HUES48 (cell line): ENCODE results near the gene CAVIN4.

Experiments used
- H3K27ac ChIP-seq: one replicate; pipeline ENCODE4 v1.7.0; 2013; ENCODE audit warnings: low read depth, low read length, inconsistent platforms
- H3K27me3 ChIP-seq: 2 replicates; pipeline ENCODE4 v1.6.1; 2013; ENCODE audit warnings: mild to moderate bottlenecking, low read length; ENCODE audit not compliant: control insufficient read depth, insufficient read depth
- H3K36me3 ChIP-seq: 2 replicates; pipeline ENCODE4 v1.6.1; 2013; ENCODE audit warnings: low read length; ENCODE audit not compliant: control insufficient read depth, insufficient read depth
- H3K4me1 ChIP-seq: 2 replicates; pipeline ENCODE4 v1.6.1; 2013; ENCODE audit warnings: mild to moderate bottlenecking, low read length; ENCODE audit not compliant: control insufficient read depth, insufficient read depth
- H3K4me3 ChIP-seq: 2 replicates; pipeline ENCODE4 v1.5.1; 2013; ENCODE audit warnings: mild to moderate bottlenecking, low read depth, low read length
- H3K9ac ChIP-seq: 2 replicates; pipeline ENCODE4 v1.6.1; 2013; ENCODE audit warnings: mild to moderate bottlenecking, low read depth, low read length, moderate library complexity
- H3K9me3 ChIP-seq: 2 replicates; pipeline ENCODE4 v1.6.1; 2013; ENCODE audit warnings: low read length; ENCODE audit not compliant: control insufficient read depth, insufficient read depth

CAVIN4 gene

DNA sequence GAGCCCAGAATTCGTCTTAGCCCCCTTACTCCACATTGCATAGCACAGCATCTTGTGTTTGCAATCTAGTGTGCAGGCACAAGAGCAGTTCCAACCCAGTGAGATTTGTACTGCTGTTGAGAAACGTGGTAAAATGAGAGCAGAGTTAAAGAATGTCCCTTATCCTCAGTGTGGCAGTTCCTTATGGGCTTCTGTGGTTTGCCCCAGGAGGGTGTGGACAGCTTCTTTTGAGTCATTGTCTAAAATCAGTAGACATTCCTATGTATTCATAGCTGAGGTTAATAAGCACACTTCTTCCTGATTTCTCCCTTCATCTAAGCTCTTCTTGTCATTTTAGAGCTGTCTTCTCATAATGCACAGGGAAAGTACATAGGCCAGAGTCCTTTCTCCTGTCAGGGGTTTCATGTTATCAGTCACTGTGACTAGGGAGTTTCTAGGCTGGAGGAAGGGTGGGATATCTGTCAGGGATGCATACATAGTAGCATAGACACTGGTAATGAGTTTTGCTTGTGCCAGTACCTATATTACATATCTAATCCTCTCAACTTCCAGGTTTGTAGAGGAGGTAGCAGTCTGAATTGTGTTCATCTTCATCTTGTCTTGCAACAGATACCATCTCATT, 2.0 kb upstream of the CAVIN4 start:
- H3K27me3 ChIP-seq = no peaks in the 10 kb centered on the region
- no peak overlapping the region for H3K9ac ChIP-seq
- no peak overlapping the region for H3K4me3 ChIP-seq
- H3K9me3 ChIP-seq = no peaks in the 10 kb centered on the region
- H3K27ac ChIP-seq = no peak overlapping the region
- peaks cover 95% of the 10 kb centered on the region for H3K36me3 ChIP-seq
- H3K4me1 ChIP-seq = no peaks in the 10 kb centered on the region

- Histone ChIP-seq H3K9ac (no peak overlapping the region), H3K4me3 (no peak overlapping the region), H3K4me1 (no peaks in the 10 kb centered on the region), H3K27me3 (no peaks in the 10 kb centered on the region), H3K27ac (no peak overlapping the region), H3K36me3 (peaks cover 88% of the 10 kb centered on the region), H3K9me3 (no peaks in the 10 kb centered on the region)
These were observed 731 bp downstream of the CAVIN4 start for GRCh38 chr9:100578610-100579009.

- Histone ChIP-seq H3K27me3 (no peaks in the 10 kb centered on the region), H3K4me1 (no peaks in the 10 kb centered on the region), H3K27ac (no peak overlapping the region), H3K9me3 (no peaks in the 10 kb centered on the region), H3K4me3 (no peak overlapping the region), H3K36me3 (peaks cover 87% of the 10 kb centered on the region), H3K9ac (no peak overlapping the region)
These were observed 1.8 kb downstream of the CAVIN4 start for GRCh38 chr9:100579665-100580064.

DNA sequence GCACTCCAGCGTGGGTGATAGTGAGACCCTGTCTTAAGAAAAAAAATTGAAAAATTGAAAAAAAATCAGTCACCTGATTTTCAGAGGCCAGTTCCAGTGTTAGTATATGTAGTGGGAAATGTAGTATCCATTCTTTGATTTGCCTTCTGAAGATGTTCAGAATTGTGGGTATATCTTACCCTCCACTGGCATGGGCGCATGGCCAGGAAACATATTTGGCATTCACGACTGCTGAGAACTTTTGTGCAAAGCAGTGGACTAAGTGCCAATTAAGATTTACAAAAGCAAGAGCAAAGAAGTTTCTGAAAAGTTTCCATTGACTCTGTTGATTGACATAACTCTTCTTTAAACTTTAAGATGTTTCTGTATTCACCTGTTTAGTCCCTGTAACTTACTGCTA, 2.4 kb downstream of the CAVIN4 start:
- Histone ChIP-seq H3K4me3 (no peak overlapping the region), H3K9ac (no peak overlapping the region), H3K36me3 (peaks cover 87% of the 10 kb centered on the region), H3K27me3 (no peaks in the 10 kb centered on the region), H3K9me3 (no peaks in the 10 kb centered on the region), H3K4me1 (no peaks in the 10 kb centered on the region), H3K27ac (no peak overlapping the region)

DNA sequence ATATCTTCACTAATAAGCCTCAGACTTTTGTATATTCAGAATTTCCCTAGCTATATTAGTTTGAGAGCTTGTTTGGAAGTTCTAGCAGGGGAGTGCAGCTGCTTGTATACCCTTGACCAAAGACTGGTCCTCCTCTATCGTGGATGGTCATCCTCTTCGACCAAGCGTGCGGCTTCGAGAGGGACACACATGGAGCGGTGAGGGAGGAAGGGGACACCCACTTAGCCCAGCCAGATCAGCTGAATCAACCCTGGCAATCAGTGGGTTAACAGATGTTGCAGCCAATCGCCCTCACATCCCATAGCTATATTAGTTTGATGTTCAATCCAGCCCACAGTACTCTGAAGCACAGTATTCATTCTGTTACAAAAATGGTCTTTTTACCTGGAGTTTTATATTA, 3.2 kb downstream of the CAVIN4 start:
- peaks cover 87% of the 10 kb centered on the region for H3K36me3 ChIP-seq
- H3K4me3 ChIP-seq = no peak overlapping the region
- no peak overlapping the region for H3K9ac ChIP-seq
- H3K4me1 ChIP-seq = no peaks in the 10 kb centered on the region
- no peak overlapping the region for H3K27ac ChIP-seq
- H3K27me3 ChIP-seq = no peaks in the 10 kb centered on the region
- H3K9me3 ChIP-seq = no peaks in the 10 kb centered on the region

- Histone ChIP-seq H3K4me1 (no peaks in the 10 kb centered on the region), H3K36me3 (peaks cover 87% of the 10 kb centered on the region), H3K27me3 (no peaks in the 10 kb centered on the region), H3K27ac (no peak overlapping the region), H3K9ac (no peak overlapping the region), H3K9me3 (no peaks in the 10 kb centered on the region), H3K4me3 (no peak overlapping the region)
These were observed 3.8 kb downstream of the CAVIN4 start for GRCh38 chr9:100581661-100582060.

DNA sequence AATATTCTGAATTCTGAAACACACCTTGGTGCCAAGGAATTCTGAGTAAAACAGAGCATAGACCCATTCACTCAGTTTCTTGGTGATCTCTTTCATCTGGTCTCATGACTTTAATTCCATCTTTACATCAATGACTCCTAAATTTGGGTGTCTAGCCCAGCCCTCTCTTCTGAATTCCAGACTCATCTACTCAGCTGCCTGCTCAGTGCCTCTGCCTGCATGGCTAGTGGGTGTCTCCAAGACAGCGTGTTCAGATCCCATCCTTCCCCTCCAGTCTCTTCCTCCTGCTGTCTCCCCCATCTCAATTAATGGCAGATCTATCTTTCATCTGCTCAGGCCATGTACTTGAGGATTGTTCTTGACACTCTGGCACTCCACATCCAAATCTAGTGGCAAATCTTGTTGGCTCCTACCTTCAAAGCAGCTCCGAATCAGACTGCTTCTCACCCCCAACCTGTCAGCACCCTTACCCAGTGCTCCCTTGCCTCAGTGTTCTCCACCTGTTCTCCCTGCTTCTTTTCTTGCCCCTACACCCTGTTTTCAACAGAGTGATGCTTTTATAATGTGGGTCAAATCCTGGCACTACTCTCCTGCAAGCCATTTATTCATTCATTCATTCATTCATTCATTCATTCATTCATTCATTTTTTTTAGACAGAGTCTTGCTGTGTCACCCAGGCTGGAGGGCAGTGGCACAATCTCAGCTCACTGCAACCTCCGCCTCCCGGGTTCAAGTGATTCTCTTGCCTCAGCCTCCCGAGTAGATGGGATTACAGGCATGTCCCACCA, 5.3 kb downstream of the CAVIN4 start:
- no peak overlapping the region for H3K9ac ChIP-seq
- no peaks in the 10 kb centered on the region for H3K27me3 ChIP-seq
- H3K27ac ChIP-seq = no peak overlapping the region
- no peaks in the 10 kb centered on the region for H3K9me3 ChIP-seq
- peaks cover 86% of the 10 kb centered on the region for H3K36me3 ChIP-seq
- no peak overlapping the region for H3K4me3 ChIP-seq
- no peaks in the 10 kb centered on the region for H3K4me1 ChIP-seq

DNA sequence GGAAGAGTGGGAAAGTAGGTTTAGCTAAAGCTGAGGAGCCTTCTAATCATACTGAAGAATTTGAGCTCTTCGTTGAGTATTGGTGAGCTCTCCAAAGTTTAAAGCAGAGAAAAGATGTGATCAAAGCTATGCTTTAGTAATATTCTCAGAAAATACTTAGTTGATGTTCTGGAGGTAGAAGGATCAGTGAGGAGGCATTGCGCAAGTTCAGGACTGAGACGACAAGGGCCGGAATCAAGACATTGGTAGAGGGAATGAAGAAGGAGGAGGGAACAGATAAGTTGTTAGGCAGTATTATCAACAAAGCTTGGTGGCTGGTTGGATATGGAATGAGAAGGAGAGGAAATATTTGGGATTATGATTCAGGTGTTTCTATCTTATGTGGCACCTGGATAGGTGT, 7.1 kb downstream of the CAVIN4 start:
- no peaks in the 10 kb centered on the region for H3K27me3 ChIP-seq

DNA sequence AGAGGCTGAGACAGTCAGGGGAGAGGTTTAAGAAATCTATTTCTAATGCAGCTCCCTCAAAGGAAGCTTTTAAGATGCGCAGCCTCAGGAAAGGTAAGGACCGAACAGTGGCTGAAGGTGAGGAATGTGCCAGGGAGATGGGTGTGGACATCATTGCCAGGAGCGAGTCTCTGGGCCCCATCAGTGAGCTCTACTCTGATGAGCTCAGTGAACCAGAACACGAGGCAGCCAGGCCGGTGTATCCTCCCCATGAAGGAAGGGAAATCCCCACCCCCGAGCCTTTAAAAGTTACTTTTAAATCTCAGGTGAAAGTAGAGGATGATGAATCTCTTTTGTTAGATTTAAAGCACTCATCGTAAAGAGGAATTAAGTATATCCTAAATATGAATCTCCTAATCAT, 8.2 kb downstream of the CAVIN4 start:
- Histone ChIP-seq H3K9ac (no peak overlapping the region), H3K4me3 (no peak overlapping the region), H3K4me1 (no peaks in the 10 kb centered on the region), H3K9me3 (no peaks in the 10 kb centered on the region), H3K27ac (no peak overlapping the region), H3K36me3 (peaks cover 66% of the 10 kb centered on the region), H3K27me3 (no peaks in the 10 kb centered on the region)

More for the DNA sequence above, 7.1 kb downstream of the CAVIN4 start:
- no peaks in the 10 kb centered on the region for H3K4me1 ChIP-seq
- peaks cover 73% of the 10 kb centered on the region for H3K36me3 ChIP-seq
- no peak overlapping the region for H3K4me3 ChIP-seq
- H3K27ac ChIP-seq = no peak overlapping the region
- no peak overlapping the region for H3K9ac ChIP-seq
- no peaks in the 10 kb centered on the region for H3K9me3 ChIP-seq

DNA sequence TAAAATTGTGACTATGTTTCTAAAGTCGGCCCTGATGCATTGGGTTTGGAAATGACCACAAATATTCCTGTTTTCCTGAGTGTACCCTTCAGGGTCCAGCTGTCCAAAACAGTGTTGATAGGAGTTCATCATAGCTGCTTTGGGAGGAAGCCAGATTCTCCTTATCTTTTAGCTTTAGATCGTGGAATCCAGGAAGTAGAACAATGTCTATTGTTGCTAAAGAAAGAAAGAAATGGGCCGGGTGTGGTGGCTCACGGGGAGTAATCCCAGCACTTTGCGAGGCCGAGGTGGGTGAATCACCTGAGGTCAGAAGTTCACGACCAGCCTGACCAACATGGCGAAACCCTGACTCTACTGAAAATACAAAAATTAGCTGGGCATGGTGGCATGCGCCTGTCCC, 9.5 kb downstream of the CAVIN4 start:
- Histone ChIP-seq H3K27me3 (no peaks in the 10 kb centered on the region), H3K4me3 (no peak overlapping the region), H3K27ac (no peak overlapping the region), H3K9ac (no peak overlapping the region), H3K36me3 (peaks cover 54% of the 10 kb centered on the region), H3K9me3 (no peaks in the 10 kb centered on the region), H3K4me1 (no peaks in the 10 kb centered on the region)

DNA sequence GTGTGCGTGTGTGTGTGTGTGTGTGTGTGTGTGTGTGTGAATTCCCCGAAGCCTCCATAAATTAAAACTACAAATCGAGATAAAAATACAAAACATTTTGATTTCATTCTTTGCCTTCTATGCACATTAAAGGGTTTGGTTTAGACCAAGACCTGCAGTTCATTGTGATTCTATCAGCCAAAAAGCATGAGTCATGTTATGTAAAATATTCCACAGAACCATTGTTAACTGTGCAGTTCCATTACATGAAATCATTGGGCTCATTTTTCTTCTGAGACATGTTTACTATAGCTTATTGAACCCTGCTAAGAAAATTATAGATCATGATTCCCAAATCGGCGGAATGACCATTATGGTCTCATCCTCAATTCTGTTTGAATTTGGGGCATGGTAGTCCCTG, 11.7 kb downstream of the CAVIN4 start:
- Histone ChIP-seq H3K4me1 (no peaks in the 10 kb centered on the region), H3K27me3 (no peaks in the 10 kb centered on the region), H3K4me3 (no peak overlapping the region), H3K27ac (no peak overlapping the region), H3K9ac (no peak overlapping the region), H3K9me3 (no peaks in the 10 kb centered on the region), H3K36me3 (peaks cover 39% of the 10 kb centered on the region)
